Neuronal stem cell (in vitro differentiated cells): ENCODE results near the gene ZNF654.
"Not testable (repeated sequence)": the region's sequence is repeated elsewhere in the genome, so short reads cannot be mapped to it uniquely, and the experiment has no call there.

ENCODE experiments used
- DNase-seq: peaks from one replicate; pipeline ENCODE4 v3.0.0-alpha.2; 2013; ENCODE audit warnings: low spot score
- H2AFZ ChIP-seq: one replicate; pipeline ENCODE4 v1.6.1; 2013; ENCODE audit warnings: mild to moderate bottlenecking, low read length, inconsistent platforms
- H2AK5ac ChIP-seq: 2 replicates; pipeline ENCODE4 v1.6.1; 2013; ENCODE audit warnings: low read depth, mild to moderate bottlenecking, inconsistent platforms, low read length, moderate library complexity, mixed read lengths
- H2BK120ac ChIP-seq: 2 replicates; pipeline ENCODE4 v1.6.1; 2013; ENCODE audit warnings: low read depth, mild to moderate bottlenecking, inconsistent platforms, low read length, moderate library complexity, mixed read lengths
- H2BK12ac ChIP-seq: one replicate; pipeline ENCODE4 v1.6.1; 2013; ENCODE audit warnings: low read length, inconsistent platforms
- H2BK15ac ChIP-seq: 2 replicates; pipeline ENCODE4 v1.6.1; 2013; ENCODE audit warnings: mild to moderate bottlenecking, low read length, inconsistent platforms, mixed read lengths
- H2BK5ac ChIP-seq: one replicate; pipeline ENCODE4 v1.6.1; 2013; ENCODE audit warnings: inconsistent platforms, mild to moderate bottlenecking, low read length, moderate library complexity
- H3K14ac ChIP-seq: one replicate; pipeline ENCODE4 v1.6.1; 2013; ENCODE audit warnings: low read length, inconsistent platforms
- H3K18ac ChIP-seq: 2 replicates; pipeline ENCODE4 v1.6.1; 2013; ENCODE audit warnings: low read length, inconsistent platforms
- H3K23ac ChIP-seq: 2 replicates; pipeline ENCODE4 v1.6.1; 2013; ENCODE audit warnings: low read depth, mild to moderate bottlenecking, mixed read lengths, low read length, inconsistent platforms; ENCODE audit not compliant: poor library complexity
- H3K27ac ChIP-seq: replicated peaks from 3 replicates; pipeline ENCODE4 v1.5.1; 2013; ENCODE audit warnings: low read length, inconsistent platforms
- H3K27me3 ChIP-seq, 3 experiments: 2 replicates each; pipeline ENCODE4 v1.6.1; 2013; ENCODE audit warnings: low read length in 3 of 3, mild to moderate bottlenecking in 2 of 3, inconsistent platforms in 1 of 3, low read depth in 1 of 3, mixed read lengths in 1 of 3, moderate library complexity in 1 of 3; ENCODE audit not compliant: control insufficient read depth in 3 of 3, insufficient read depth in 3 of 3
- H3K36me3 ChIP-seq, 2 donors: replicated peaks in 1 of 2; 2 replicates each; pipeline ENCODE4 v1.6.1; 2013; ENCODE audit warnings: low read length in 2 of 2; ENCODE audit not compliant: control insufficient read depth in 2 of 2, insufficient read depth in 2 of 2
- H3K4ac ChIP-seq: 2 replicates; pipeline ENCODE4 v1.6.1; 2013; ENCODE audit warnings: inconsistent platforms, mild to moderate bottlenecking, low read length, moderate library complexity
- H3K4me1 ChIP-seq, 2 donors: 1 replicate in 1 of 2; 2 replicates in 1 of 2; pipeline ENCODE4 v1.6.1; 2013; ENCODE audit warnings: low read length in 2 of 2, low read depth in 1 of 2; ENCODE audit not compliant: control insufficient read depth in 2 of 2, insufficient read depth in 1 of 2
- H3K4me2 ChIP-seq: one replicate; pipeline ENCODE4 v1.6.1; 2013; ENCODE audit warnings: mild to moderate bottlenecking, low read length, inconsistent platforms; ENCODE audit not compliant: insufficient read depth, poor library complexity, severe bottlenecking
- H3K4me3 ChIP-seq, 2 donors: 2 replicates each; pipeline ENCODE4 v1.5.1; 2013; ENCODE audit warnings: low read length in 2 of 2, mild to moderate bottlenecking in 2 of 2, inconsistent platforms in 1 of 2, moderate library complexity in 1 of 2
- H3K79me1 ChIP-seq: one replicate; pipeline ENCODE4 v1.6.1; 2013; ENCODE audit warnings: low read depth, mild to moderate bottlenecking, inconsistent platforms, low read length, moderate library complexity
- H3K9ac ChIP-seq: one replicate; pipeline ENCODE4 v1.6.1; 2013; ENCODE audit warnings: mild to moderate bottlenecking, low read depth, low read length, inconsistent platforms; ENCODE audit not compliant: poor library complexity
- H3K9me3 ChIP-seq, 2 donors: replicated peaks in 1 of 2; 2 replicates each; pipeline versions ENCODE3 to v1.6.1; 2013; ENCODE audit warnings: low read length in 2 of 2, mild to moderate bottlenecking in 2 of 2, inconsistent platforms in 1 of 2, low read depth in 1 of 2, mixed read lengths in 1 of 2, moderate library complexity in 1 of 2; ENCODE audit not compliant: control insufficient read depth in 2 of 2, insufficient read depth in 1 of 2
- H4K8ac ChIP-seq: one replicate; pipeline ENCODE4 v1.6.1; 2013; ENCODE audit warnings: low read depth, mild to moderate bottlenecking, inconsistent platforms, low read length, moderate library complexity
- H4K91ac ChIP-seq: one replicate; pipeline ENCODE4 v1.6.1; 2013; ENCODE audit warnings: low read length, low read depth, mild to moderate bottlenecking, inconsistent platforms; ENCODE audit not compliant: poor library complexity
- WGBS, 2 donors: extraction: QIAGEN DNeasy Blood & Tissue Kit; methylation state at CpG; one replicate each; pipeline ENCODE4 v1.1.7; 2013; ENCODE audit warnings: missing lambda C conversion rate in 2 of 2, mixed read lengths in 1 of 2; ENCODE audit not compliant: insufficient read length in 2 of 2, insufficient replicate concordance in 1 of 2; ENCODE audit errors: extremely low coverage in 2 of 2; 5-methylcytosine and 5-hydroxymethylcytosine counted together

The ZNF654 gene

GRCh38 chr3:88114878-88115549 lies 56.0 kb downstream of the ZNF654 start:
- no peak overlapping the region for H2BK12ac ChIP-seq
- no peak overlapping the region for H2AK5ac ChIP-seq
- H3K36me3 ChIP-seq, result peaks cover 0 to 30% of the 10 kb centered on the region in 2 donors
- no CpG with 5 or more reads among the region's 3 CpGs for WGBS, 2 donors
- no peak overlapping the region for H2BK120ac ChIP-seq
- no peak overlapping the region for H2AFZ ChIP-seq
- H3K4me2 ChIP-seq, result no peak overlapping the region
- H3K18ac ChIP-seq, result no peak overlapping the region
- H2BK5ac ChIP-seq, result no peak overlapping the region
- no peak overlapping the region for H3K4ac ChIP-seq
- no peaks in the 10 kb centered on the region for H3K9me3 ChIP-seq
- H2BK15ac ChIP-seq, result no peak overlapping the region
- H3K14ac ChIP-seq, result no peak overlapping the region
- DNase-seq, result no peak
- H4K8ac ChIP-seq, result no peak overlapping the region
- no peak overlapping the region for H3K23ac ChIP-seq
- no peaks in the 10 kb centered on the region for H3K27me3 ChIP-seq
- H3K4me3 ChIP-seq, result no peak overlapping the region
- H3K9ac ChIP-seq, result no peak overlapping the region
- H3K27ac ChIP-seq, result no peak overlapping the region
- no peak overlapping the region for H4K91ac ChIP-seq
- H3K79me1 ChIP-seq, result no peaks in the 10 kb centered on the region
- no peaks in the 10 kb centered on the region for H3K4me1 ChIP-seq

DNA sequence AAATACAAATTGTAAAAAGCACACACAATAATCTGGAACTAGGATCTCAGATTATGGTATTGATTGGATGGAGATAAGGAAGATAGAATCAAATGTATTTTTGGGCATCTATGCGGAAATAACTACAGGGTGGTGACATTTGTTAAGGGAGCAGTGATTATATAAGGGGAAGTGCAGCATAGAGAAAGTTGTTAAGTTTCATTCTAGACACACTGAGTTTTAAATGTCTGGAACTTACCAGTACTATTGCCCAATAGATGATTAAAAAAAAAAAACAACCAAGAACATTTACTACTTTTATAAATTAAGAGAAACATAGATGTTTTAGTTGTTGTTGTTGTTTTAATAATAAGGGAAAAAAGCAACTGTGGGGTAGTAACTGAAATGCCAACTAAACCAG lies 58.6 kb downstream of the ZNF654 start:
- H2BK5ac ChIP-seq, result no peak overlapping the region
- no peak overlapping the region for H4K91ac ChIP-seq
- DNase-seq, result no peak
- peaks cover 0 to 24% of the 10 kb centered on the region in 2 donors for H3K36me3 ChIP-seq
- no CpG with 5 or more reads among the region's 1 CpG for WGBS, 2 donors
- no peak overlapping the region for H2BK12ac ChIP-seq
- H3K18ac ChIP-seq, result no peak overlapping the region
- no peak overlapping the region for H3K9ac ChIP-seq
- no peak overlapping the region for H4K8ac ChIP-seq
- H3K23ac ChIP-seq, result no peak overlapping the region
- H3K79me1 ChIP-seq, result no peaks in the 10 kb centered on the region
- no peak overlapping the region for H3K27ac ChIP-seq
- H3K4me2 ChIP-seq, result no peak overlapping the region
- no peaks in the 10 kb centered on the region for H3K4me1 ChIP-seq
- H3K4ac ChIP-seq, result no peak overlapping the region
- no peak overlapping the region for H2BK15ac ChIP-seq
- H2AFZ ChIP-seq, result no peak overlapping the region
- H3K4me3 ChIP-seq, result no peak overlapping the region
- no peak overlapping the region for H3K14ac ChIP-seq
- no peaks in the 10 kb centered on the region for H3K9me3 ChIP-seq
- H3K27me3 ChIP-seq, result no peaks in the 10 kb centered on the region
- no peak overlapping the region for H2BK120ac ChIP-seq
- H2AK5ac ChIP-seq, result no peak overlapping the region

DNA sequence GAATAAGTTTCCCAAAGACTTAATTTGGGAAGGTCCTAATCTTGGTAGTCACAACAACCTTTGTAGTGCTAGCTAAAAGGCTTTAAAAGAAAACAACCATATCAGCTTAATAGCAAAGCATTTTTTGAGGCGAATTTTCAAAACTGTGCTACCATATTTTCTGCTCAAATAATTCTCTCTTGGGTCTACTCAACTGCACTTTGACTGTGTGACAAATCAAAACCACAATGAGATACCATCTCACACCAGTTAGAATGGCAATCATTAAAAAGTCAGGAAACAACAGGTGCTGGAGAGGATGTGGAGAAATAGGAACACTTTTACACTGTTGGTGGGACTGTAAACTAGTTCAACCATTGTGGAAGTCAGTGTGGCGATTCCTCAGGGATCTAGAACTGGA lies 59.5 kb downstream of the ZNF654 start:
- DNase-seq, H3K9me3 ChIP-seq, H3K27ac ChIP-seq, H2BK120ac ChIP-seq, H2BK5ac ChIP-seq, H3K14ac ChIP-seq, H2BK12ac ChIP-seq, H3K23ac ChIP-seq, H3K4me3 ChIP-seq, H3K9ac ChIP-seq, H4K91ac ChIP-seq, H3K18ac ChIP-seq, H3K27me3 ChIP-seq, H3K4ac ChIP-seq, H3K4me2 ChIP-seq, H4K8ac ChIP-seq, H2AK5ac ChIP-seq, H2BK15ac ChIP-seq, H2AFZ ChIP-seq, H3K79me1 ChIP-seq, H3K4me1 ChIP-seq: not testable (repeated sequence)
- no CpG with 5 or more reads among the region's 2 CpGs for WGBS, 2 donors
- H3K36me3 ChIP-seq, result peaks cover 0 to 29% of the 10 kb centered on the region in 2 donors

DNA sequence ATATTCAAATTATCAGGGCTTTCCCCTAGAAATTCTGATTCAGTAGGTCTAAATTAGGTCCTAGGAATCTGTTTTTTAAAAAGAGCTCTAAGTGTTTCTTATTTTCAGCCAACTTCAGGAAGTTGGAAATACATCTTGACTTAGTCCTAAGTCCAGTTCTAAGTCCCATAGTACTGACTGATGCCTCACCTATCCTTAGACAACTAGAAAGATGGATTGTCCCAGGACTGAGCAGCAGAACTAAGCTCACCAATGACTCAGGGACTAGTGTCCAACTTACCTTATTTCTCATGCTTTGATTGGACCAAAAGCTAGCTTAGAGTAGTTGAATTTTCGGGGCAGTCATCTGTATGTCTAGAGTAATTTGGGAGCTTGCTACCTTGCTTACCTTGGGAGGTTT lies 64.5 kb downstream of the ZNF654 start:
- no peak overlapping the region for H3K23ac ChIP-seq
- no CpG with 5 or more reads among the region's 1 CpG for WGBS, 2 donors

More for the DNA sequence above, 64.5 kb downstream of the ZNF654 start:
- Histone ChIP-seq H3K27ac (no peak overlapping the region), H3K4me1 (no peaks in the 10 kb centered on the region), H3K9me3 (no peaks in the 10 kb centered on the region), H3K18ac (no peak overlapping the region), H2BK5ac (no peak overlapping the region), H3K9ac (no peak overlapping the region), H4K8ac (no peak overlapping the region), H2BK15ac (no peak overlapping the region), H2AK5ac (no peak overlapping the region), H3K4ac (no peak overlapping the region), H4K91ac (no peak overlapping the region), H2BK12ac (no peak overlapping the region), H3K79me1 (no peaks in the 10 kb centered on the region), H3K36me3 (peaks cover 0 to 27% of the 10 kb centered on the region in 2 donors), H3K4me2 (no peak overlapping the region), H2AFZ (no peak overlapping the region), H3K27me3 (no peaks in the 10 kb centered on the region), H3K14ac (no peak overlapping the region), H2BK120ac (no peak overlapping the region), H3K4me3 (no peak overlapping the region)
- no peak for DNase-seq
